Cardiac muscle cell (in vitro differentiated cells and primary cell): ENCODE data around the gene PTPN13. TPM values are rescaled to one million over a fixed set of nuclear protein-coding genes. Genes with fewer than 3 reads are reported as not detected.
A peak's percentile ranks its signal among the peaks of the same experiment; 100 is the strongest.

Experiments used
- DNase-seq, 2 donors: peaks; one replicate each; pipeline versions ENCODE4 v3.0.0 to v3.0.0-alpha.2; 2010 to 2017; ENCODE audit warnings: low read depth in 1 of 2, low spot score in 1 of 2
- H3K27ac ChIP-seq: fragments of 200-600 bp; sonication (generic); 2 replicates; pipeline ENCODE4 v1.5.1; 2016
- H3K27me3 ChIP-seq: fragments of 200-600 bp; sonication (generic); 2 replicates; pipeline ENCODE4 v1.6.0; 2016; ENCODE audit warnings: control low read depth
- H3K36me3 ChIP-seq: fragments of 200-600 bp; sonication (generic); 2 replicates; pipeline ENCODE4 v1.5.1; 2016; ENCODE audit warnings: control low read depth
- H3K4me1 ChIP-seq: fragments of 200-600 bp; sonication (generic); 2 replicates; pipeline ENCODE4 v1.8.1; 2017; ENCODE audit warnings: low read depth, mild to moderate bottlenecking, mixed run types
- H3K4me3 ChIP-seq: fragments of 200-600 bp; sonication (generic); 2 replicates; pipeline ENCODE4 v1.5.1; 2016; ENCODE audit warnings: mild to moderate bottlenecking
- H3K9me3 ChIP-seq: fragments of 200-600 bp; sonication (generic); 2 replicates; pipeline ENCODE4 v1.5.1; 2017; ENCODE audit warnings: low read depth, mild to moderate bottlenecking, control low read depth
- polyA plus RNA-seq: library from polyadenylated mRNA; unstranded; fragments of >200 nt; fragmentation: Nextera tagmentation; extraction: Ambion mirVana; gene quantifications from 2 replicates; pipeline ENCODE4 v1.2.1, GENCODE V29; 2016
- total RNA-seq: library from RNA; depleted of rRNA; stranded (reverse); fragments of >200 nt; gene quantifications from 2 replicates; pipeline ENCODE4 v1.2.3, GENCODE V29; 2016
- TF ChIP-seq, protein P1 (sequence below): IDR thresholded peaks from 2 replicates; pipeline ENCODE4 v1.5.1; 2012; ENCODE audit warnings: low read depth, mild to moderate bottlenecking, low read length

Gene PTPN13
- total and polyA plus RNA-seq, 2 experiments from 2014 or later, result 14.4 to 38.2 TPM

DNA sequence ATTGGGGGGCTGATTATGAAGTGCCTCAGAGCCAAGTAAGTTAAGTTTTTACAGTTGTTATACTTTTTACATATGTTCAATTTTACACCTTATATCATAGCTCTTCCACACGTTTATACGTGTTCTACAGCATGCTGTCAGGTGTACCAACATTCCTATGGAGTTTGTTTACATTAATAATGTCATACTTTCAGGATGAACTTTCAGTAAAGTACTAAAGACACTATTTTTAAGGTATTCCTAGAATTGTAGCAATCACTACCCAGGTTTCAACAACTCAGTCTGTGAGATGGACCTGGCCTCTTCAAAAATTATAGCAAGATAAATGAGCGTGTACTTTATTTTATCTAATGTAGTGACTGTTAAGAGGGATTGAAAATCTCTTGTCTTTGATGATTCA, 92.6 kb downstream of the PTPN13 start:
- no peaks in the 10 kb centered on the region for H3K9me3 ChIP-seq
- H3K27ac ChIP-seq, result no peak overlapping the region
- TF ChIP-seq, protein P1, sequence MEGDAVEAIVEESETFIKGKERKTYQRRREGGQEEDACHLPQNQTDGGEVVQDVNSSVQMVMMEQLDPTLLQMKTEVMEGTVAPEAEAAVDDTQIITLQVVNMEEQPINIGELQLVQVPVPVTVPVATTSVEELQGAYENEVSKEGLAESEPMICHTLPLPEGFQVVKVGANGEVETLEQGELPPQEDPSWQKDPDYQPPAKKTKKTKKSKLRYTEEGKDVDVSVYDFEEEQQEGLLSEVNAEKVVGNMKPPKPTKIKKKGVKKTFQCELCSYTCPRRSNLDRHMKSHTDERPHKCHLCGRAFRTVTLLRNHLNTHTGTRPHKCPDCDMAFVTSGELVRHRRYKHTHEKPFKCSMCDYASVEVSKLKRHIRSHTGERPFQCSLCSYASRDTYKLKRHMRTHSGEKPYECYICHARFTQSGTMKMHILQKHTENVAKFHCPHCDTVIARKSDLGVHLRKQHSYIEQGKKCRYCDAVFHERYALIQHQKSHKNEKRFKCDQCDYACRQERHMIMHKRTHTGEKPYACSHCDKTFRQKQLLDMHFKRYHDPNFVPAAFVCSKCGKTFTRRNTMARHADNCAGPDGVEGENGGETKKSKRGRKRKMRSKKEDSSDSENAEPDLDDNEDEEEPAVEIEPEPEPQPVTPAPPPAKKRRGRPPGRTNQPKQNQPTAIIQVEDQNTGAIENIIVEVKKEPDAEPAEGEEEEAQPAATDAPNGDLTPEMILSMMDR, result no peak
- DNase-seq, result no peak
- H3K36me3 ChIP-seq, result no peaks in the 10 kb centered on the region
- no peaks in the 10 kb centered on the region for H3K4me1 ChIP-seq
- H3K4me3 ChIP-seq, result no peak overlapping the region
- no peaks in the 10 kb centered on the region for H3K27me3 ChIP-seq

DNA sequence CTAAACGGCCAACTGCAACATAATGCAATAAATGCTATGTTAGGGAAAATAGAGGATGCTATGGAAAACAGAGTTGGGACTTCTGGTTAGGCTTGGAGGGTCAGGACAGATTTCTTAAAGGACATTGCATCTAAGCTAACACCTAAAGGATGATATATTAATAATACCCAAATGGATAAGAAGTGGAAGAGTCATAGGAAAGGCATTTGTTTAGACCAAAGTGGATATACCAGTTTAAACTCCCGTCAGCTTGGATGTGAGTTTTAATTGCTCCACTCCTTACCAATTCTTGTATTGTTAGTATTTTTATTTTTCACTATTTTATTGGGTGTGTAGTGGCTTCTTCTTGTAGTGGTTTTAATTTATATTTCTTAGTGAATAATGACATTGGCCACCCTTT, 93.9 kb downstream of the PTPN13 start:
- H3K9me3 ChIP-seq, result no peaks in the 10 kb centered on the region
- no peak overlapping the region for H3K27ac ChIP-seq
- no peak overlapping the region for H3K4me3 ChIP-seq
- TF ChIP-seq, protein P1, result no peak
- H3K4me1 ChIP-seq, result no peaks in the 10 kb centered on the region
- H3K36me3 ChIP-seq, result no peaks in the 10 kb centered on the region
- no peaks in the 10 kb centered on the region for H3K27me3 ChIP-seq
- DNase-seq, result no peak

DNA sequence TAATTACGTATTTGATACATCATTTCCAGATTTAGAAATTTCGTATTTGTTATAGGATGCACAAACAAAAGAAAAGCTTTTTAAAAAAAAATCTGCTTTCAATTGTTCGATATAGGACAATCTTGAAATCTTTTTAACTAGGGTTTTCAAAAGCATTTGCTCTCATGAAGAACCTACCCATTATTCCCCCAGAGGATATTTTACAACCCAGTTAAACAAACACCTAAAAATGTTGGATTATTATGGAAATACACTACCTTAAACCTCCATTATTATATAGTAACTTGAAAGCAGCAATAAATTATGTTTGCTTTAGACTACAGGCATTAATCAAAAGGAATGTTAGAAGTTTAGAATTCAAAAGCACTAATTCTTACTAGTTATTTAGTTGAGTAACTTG, 110.5 kb downstream of the PTPN13 start:
- no peaks in the 10 kb centered on the region for H3K36me3 ChIP-seq
- no peak for DNase-seq
- H3K27ac ChIP-seq, result no peak overlapping the region

DNA sequence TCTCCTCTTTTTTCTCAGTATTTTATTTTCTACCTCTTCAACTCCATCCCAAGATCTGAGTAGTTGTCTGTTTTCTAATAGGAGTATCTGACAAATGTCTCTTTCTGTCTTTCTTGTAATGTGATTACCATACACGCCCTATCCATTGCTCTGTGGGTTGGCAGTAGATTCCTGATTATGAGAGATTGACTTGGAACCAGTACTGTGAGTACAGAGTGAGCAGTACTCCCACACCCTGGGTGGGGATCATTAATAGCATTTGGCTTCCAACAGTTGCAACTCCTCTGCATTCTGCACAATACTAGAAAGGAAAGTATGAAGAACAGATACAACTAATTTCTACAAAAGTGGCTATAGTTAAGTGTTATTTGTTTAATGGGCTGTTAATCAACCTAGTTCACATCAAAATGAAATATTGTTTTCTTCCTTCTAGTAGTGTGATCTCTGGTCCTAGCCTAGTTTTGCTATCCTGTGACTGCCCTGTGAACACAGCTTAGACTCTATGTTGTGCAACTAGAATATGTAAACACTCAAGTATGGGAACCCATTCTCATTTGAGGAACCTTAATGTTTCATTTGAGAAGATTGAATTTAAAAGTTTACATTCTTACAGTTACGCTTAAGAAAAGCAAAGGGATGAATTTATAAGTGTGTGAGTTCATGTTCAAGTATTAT, 112.9 kb downstream of the PTPN13 start:
- no peaks in the 10 kb centered on the region for H3K36me3 ChIP-seq
- TF ChIP-seq, protein P1, result no peak
- peak in 1 of 2 donors; percentile 32 for DNase-seq
- H3K9me3 ChIP-seq, result no peaks in the 10 kb centered on the region
- H3K27ac ChIP-seq, result no peak overlapping the region
- no peaks in the 10 kb centered on the region for H3K4me1 ChIP-seq
- H3K27me3 ChIP-seq, result no peaks in the 10 kb centered on the region
- no peak overlapping the region for H3K4me3 ChIP-seq

More for the DNA sequence above, 110.5 kb downstream of the PTPN13 start:
- H3K27me3 ChIP-seq, result no peaks in the 10 kb centered on the region
- TF ChIP-seq, protein P1, result no peak
- H3K4me3 ChIP-seq, result no peak overlapping the region
- no peaks in the 10 kb centered on the region for H3K9me3 ChIP-seq
- no peaks in the 10 kb centered on the region for H3K4me1 ChIP-seq

DNA sequence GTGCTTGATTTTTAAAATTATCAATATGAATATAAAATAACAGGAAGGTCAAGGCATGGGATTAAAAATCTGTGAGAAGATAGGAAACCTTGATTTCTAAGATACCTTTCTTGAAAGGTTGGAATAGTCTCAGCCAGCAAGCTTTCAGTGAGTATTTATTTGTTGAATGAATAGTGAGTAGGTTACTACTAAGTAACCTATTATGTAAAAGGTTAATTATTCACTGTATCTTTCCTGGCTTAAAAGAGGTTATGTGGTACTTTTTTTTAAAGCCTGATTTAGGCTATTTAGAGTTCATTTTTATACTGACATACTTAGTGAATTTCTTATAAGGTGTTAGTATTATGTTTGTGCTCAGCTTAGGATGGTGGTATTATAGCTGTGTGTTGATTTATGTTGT, 123.5 kb downstream of the PTPN13 start:
- TF ChIP-seq, protein P1, result no peak
- Histone ChIP-seq H3K27me3 (no peaks in the 10 kb centered on the region), H3K4me1 (no peaks in the 10 kb centered on the region), H3K9me3 (no peaks in the 10 kb centered on the region), H3K36me3 (peaks cover 14% of the 10 kb centered on the region), H3K4me3 (no peak overlapping the region), H3K27ac (no peak overlapping the region)
- no peak for DNase-seq
